Endothelial cell of umbilical vein (primary cell): Measurements from ENCODE around the gene ZNF593. TPM values are rescaled to one million over a fixed set of nuclear protein-coding genes. Genes with fewer than 3 reads are reported as not detected.

Source experiments
- BruUV-seq: library from RNA; stranded (reverse); fragments of 400-500 nt; replicated peaks from 2 replicates; lab custom pipeline; 2021; lab: Mats Ljungman, UMichigan
- CTCF ChIA-PET: fragments of 300-600, 350-600 bp; sonication (Branson Sonifier 250); formaldehyde crosslinking; loops from one replicate; lab custom pipeline; 2021; ENCODE audit warnings: antibody characterized with exemption, inconsistent platforms; lab: Charles Lee
- POLR2A ChIA-PET: fragments of 300-600, 350-600 bp; sonication (Branson Sonifier 250); formaldehyde crosslinking; loops from one replicate; lab custom pipeline; 2021; ENCODE audit warnings: antibody characterized with exemption, inconsistent platforms; lab: Charles Lee
- DNase-seq: peaks from one replicate; pipeline ENCODE4 v3.0.0-alpha.2; 2011; ENCODE audit warnings: low read depth, low spot score
- FAIRE-seq: peaks from 2 replicates; lab custom pipeline; 2011; peaks lifted over from hg19 to GRCh38; lab: Jason Lieb, UNC
- H2AFZ ChIP-seq: 2 replicates; pipeline ENCODE4 v1.6.0; 2012; ENCODE audit warnings: low read depth, low read length, control low read depth, inconsistent platforms
- H3K27ac ChIP-seq: 2 replicates; pipeline ENCODE4 v1.5.1; 2011; ENCODE audit warnings: low read depth, mild to moderate bottlenecking, control low read depth, low read length, moderate library complexity; ENCODE audit not compliant: insufficient read depth
- H3K27me3 ChIP-seq, 2 experiments: 2 replicates each; pipeline versions ENCODE4 v1.6.0 to v1.6.1; 2011; ENCODE audit warnings: low read length in 2 of 2, mixed read lengths in 1 of 2; ENCODE audit not compliant: control insufficient read depth in 2 of 2, insufficient read depth in 2 of 2
- H3K36me3 ChIP-seq, 2 experiments: 2 replicates in 1 of 2; 3 replicates in 1 of 2; pipeline ENCODE4 v1.5.1; 2011; ENCODE audit warnings: low read length in 2 of 2, mild to moderate bottlenecking in 1 of 2, moderate library complexity in 1 of 2; ENCODE audit not compliant: control insufficient read depth in 2 of 2, insufficient read depth in 2 of 2; ENCODE audit errors: extremely low read depth in 1 of 2
- H3K4me1 ChIP-seq: 3 replicates; pipeline ENCODE4 v1.5.1; 2011; ENCODE audit warnings: mild to moderate bottlenecking, low read length; ENCODE audit not compliant: control insufficient read depth, insufficient read depth; ENCODE audit errors: extremely low read depth
- H3K4me2 ChIP-seq: 2 replicates; pipeline ENCODE4 v1.6.1; 2011; ENCODE audit warnings: low read length, control low read depth, mixed read lengths; ENCODE audit not compliant: insufficient read depth
- H3K4me3 ChIP-seq, 3 experiments: fragments of 200-600 bp in 1 of 3; sonication (generic), shearing (Covaris generic) in 1 of 3; replicated peaks in 1 of 3; 2 replicates each; pipeline ENCODE4 v1.5.1; 2011 to 2016; ENCODE audit warnings: control low read depth in 3 of 3, low read length in 3 of 3, mild to moderate bottlenecking in 2 of 3, inconsistent platforms in 1 of 3, low read depth in 1 of 3, moderate library complexity in 1 of 3; ENCODE audit not compliant: insufficient read depth in 1 of 3
- H3K79me2 ChIP-seq: 2 replicates; pipeline ENCODE4 v1.6.0; 2012; ENCODE audit warnings: low read length, inconsistent platforms; ENCODE audit not compliant: control insufficient read depth, insufficient read depth
- H3K9ac ChIP-seq: replicated peaks from 2 replicates; pipeline ENCODE3; 2011; ENCODE audit warnings: low read length, control low read depth; ENCODE audit not compliant: insufficient read depth; ENCODE audit errors: extremely low read depth
- H3K9me1 ChIP-seq: replicated peaks from 3 replicates; pipeline ENCODE4 v1.6.0; 2011; ENCODE audit warnings: mild to moderate bottlenecking, low read length; ENCODE audit not compliant: control insufficient read depth, insufficient read depth; ENCODE audit errors: extremely low read depth
- H3K9me3 ChIP-seq: replicated peaks from 2 replicates; pipeline ENCODE4 v1.5.1; 2012; ENCODE audit warnings: low read length, inconsistent platforms; ENCODE audit not compliant: control insufficient read depth, insufficient read depth
- H4K20me1 ChIP-seq: replicated peaks from 2 replicates; pipeline ENCODE3; 2011; ENCODE audit warnings: mild to moderate bottlenecking, low read length; ENCODE audit not compliant: control insufficient read depth, insufficient read depth; ENCODE audit errors: extremely low read depth
- EZH2 ChIP-seq: IDR thresholded peaks from 2 replicates; pipeline ENCODE4 v1.6.1; 2012; ENCODE audit warnings: borderline replicate concordance, low read depth, mild to moderate bottlenecking, moderate library complexity, low read length, inconsistent platforms; ENCODE audit not compliant: severe bottlenecking
- FOS ChIP-seq: IDR thresholded peaks from 2 replicates; pipeline ENCODE4 v1.6.1; 2011; ENCODE audit warnings: mild to moderate bottlenecking, low read length, moderate library complexity, borderline replicate concordance; ENCODE audit not compliant: insufficient read depth
- GATA2 ChIP-seq: IDR thresholded peaks from 2 replicates; pipeline ENCODE4 v1.7.0; 2011; ENCODE audit warnings: low read depth, mild to moderate bottlenecking, moderate library complexity, mixed read lengths, low read length; ENCODE audit not compliant: insufficient read length, insufficient read depth
- JUN ChIP-seq: IDR thresholded peaks from 2 replicates; pipeline ENCODE4 v1.6.1; 2011; ENCODE audit warnings: borderline replicate concordance, low read depth; ENCODE audit not compliant: insufficient read length, insufficient read depth
- MYC ChIP-seq: IDR thresholded peaks from one replicate; pipeline ENCODE4 v1.6.1; 2011; ENCODE audit warnings: mild to moderate bottlenecking, low read depth, low read length
- POLR2A ChIP-seq: IDR thresholded peaks from 2 replicates; pipeline ENCODE4 v1.6.1; 2012; ENCODE audit warnings: low read depth, mild to moderate bottlenecking, control low read depth, low read length
- dilution Hi-C: fragments of 300-500 bp; cut with MboI; formaldehyde crosslinking; loops from one replicate; pipeline ENCODE4 v1.15.0; 2019; ENCODE audit warnings: low sequenced_read_pairs; ENCODE audit not compliant: extremely low pct_ligation_motif_present
- intact Hi-C: fragments of 100-400 bp; cut with micrococcal nuclease; formaldehyde crosslinking; loops from one replicate; pipeline ENCODE4 v1.10.0; 2022
- polyA plus RNA-seq, 4 experiments: library from polyadenylated mRNA; depleted of rRNA in 3 of 4; stranded (reverse) in 3 of 4; unstranded in 1 of 4; fragments of >200 nt; gene quantifications; 2 replicates each; pipeline versions ENCODE4 v1.2.1 to v1.2.3, GENCODE V29; 2011 to 2012; ENCODE audit warnings: missing spikeins in 1 of 4
- total RNA-seq: library from RNA; stranded (reverse); gene quantifications from 2 replicates; pipeline ENCODE4 v1.2.3, GENCODE V29; 2021
- TF ChIP-seq, protein P1 (sequence below), 2 donors: IDR thresholded peaks; 1 replicate in 1 of 2; 2 replicates in 1 of 2; pipeline ENCODE4 v1.5.1; 2011; ENCODE audit warnings: low read length in 2 of 2, mild to moderate bottlenecking in 2 of 2, moderate library complexity in 2 of 2, control low read depth in 1 of 2, inconsistent platforms in 1 of 2, low read depth in 1 of 2; ENCODE audit not compliant: insufficient read depth in 1 of 2; ENCODE audit errors: extremely low read depth in 1 of 2
- TF ChIP-seq, protein P2 (sequence below): IDR thresholded peaks from 2 replicates; pipeline ENCODE4 v1.6.1; 2011; ENCODE audit not compliant: insufficient read depth, insufficient read length

ZNF593 gene
- total and polyA plus RNA-seq, 2 donors (not counting 3 experiments of a cell fraction or from before 2014, with no cell fraction given), result 30.5 to 71.0 TPM

- TF ChIP-seq FOS, result no peak
- no peak for TF ChIP-seq GATA2
- TF ChIP-seq, protein P1, sequence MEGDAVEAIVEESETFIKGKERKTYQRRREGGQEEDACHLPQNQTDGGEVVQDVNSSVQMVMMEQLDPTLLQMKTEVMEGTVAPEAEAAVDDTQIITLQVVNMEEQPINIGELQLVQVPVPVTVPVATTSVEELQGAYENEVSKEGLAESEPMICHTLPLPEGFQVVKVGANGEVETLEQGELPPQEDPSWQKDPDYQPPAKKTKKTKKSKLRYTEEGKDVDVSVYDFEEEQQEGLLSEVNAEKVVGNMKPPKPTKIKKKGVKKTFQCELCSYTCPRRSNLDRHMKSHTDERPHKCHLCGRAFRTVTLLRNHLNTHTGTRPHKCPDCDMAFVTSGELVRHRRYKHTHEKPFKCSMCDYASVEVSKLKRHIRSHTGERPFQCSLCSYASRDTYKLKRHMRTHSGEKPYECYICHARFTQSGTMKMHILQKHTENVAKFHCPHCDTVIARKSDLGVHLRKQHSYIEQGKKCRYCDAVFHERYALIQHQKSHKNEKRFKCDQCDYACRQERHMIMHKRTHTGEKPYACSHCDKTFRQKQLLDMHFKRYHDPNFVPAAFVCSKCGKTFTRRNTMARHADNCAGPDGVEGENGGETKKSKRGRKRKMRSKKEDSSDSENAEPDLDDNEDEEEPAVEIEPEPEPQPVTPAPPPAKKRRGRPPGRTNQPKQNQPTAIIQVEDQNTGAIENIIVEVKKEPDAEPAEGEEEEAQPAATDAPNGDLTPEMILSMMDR (IDR thresholded peaks at IDR 0.05; ENCODE audit: extremely low read depth in 1 of 2, insufficient read depth in 1 of 2, low read depth in 1 of 2, low read length in 2 of 2), result no peak
- no peak for TF ChIP-seq MYC
- TF ChIP-seq JUN, result no peak
- TF ChIP-seq, protein P2, sequence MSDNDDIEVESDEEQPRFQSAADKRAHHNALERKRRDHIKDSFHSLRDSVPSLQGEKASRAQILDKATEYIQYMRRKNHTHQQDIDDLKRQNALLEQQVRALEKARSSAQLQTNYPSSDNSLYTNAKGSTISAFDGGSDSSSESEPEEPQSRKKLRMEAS, result no peak
- TF ChIP-seq EZH2, result no peak
- no peak for TF ChIP-seq POLR2A
- H3K9me1 ChIP-seq, result no peaks in the 10 kb centered on the region
- H3K4me1 ChIP-seq, result no peaks in the 10 kb centered on the region
- no peak overlapping the region for H3K4me2 ChIP-seq
- H3K79me2 ChIP-seq, result no peaks in the 10 kb centered on the region
- H4K20me1 ChIP-seq, result no peaks in the 10 kb centered on the region
- no peak overlapping the region for H2AFZ ChIP-seq
- H3K9ac ChIP-seq, result no peak overlapping the region
- ChIA-PET CTCF (interaction anchor here (1.5 kb wide), 1 partner anchor 21 kb away, joined by 6 read pairs; the partner anchor contains the start of gene CEP85), POLR2A (no interaction called here)
- H3K4me3 ChIP-seq, result no peak overlapping the region
- H3K36me3 ChIP-seq, result no peaks in the 10 kb centered on the region
- intact Hi-C loops (no loop called here), dilution Hi-C loops (no loop called here)
- no peak for DNase-seq
- peaks cover 6 to 8% of the 10 kb centered on the region in 2 experiments for H3K27me3 ChIP-seq
- no TSS peak for BruUV-seq
- no peak for FAIRE-seq
- H3K9me3 ChIP-seq, result no peaks in the 10 kb centered on the region
- no peak overlapping the region for H3K27ac ChIP-seq
Observed at GRCh38 chr1:26212726-26213125, 43.0 kb downstream of the ZNF593 start.
